IMR-90 (cell line): ENCODE data around the gene ARID3C. TPM values are rescaled to one million over a fixed set of nuclear protein-coding genes. Genes with fewer than 3 reads are reported as not detected.

Experiments
- ATAC-seq: fragments of 200-7000 bp; cut with Tn5 transposase; 2 replicates; pipeline ENCODE4 v1.9.1; 2020; ENCODE audit warnings: low read depth, mild to moderate bottlenecking, moderate library complexity
- Bru-seq: library from RNA; stranded (reverse); fragments of 400-500 nt; gene quantifications from one replicate; lab custom pipeline; 2021; lab: Mats Ljungman, UMichigan
- BruChase-seq, 2 experiments: library from RNA; stranded (reverse); fragments of 400-500 nt; gene quantifications; one replicate each; lab custom pipeline; 2021; lab: Mats Ljungman, UMichigan
- BruUV-seq: library from RNA; stranded (reverse); fragments of 400-500 nt; replicated peaks from 2 replicates; lab custom pipeline; 2021; lab: Mats Ljungman, UMichigan
- CTCF ChIA-PET: fragments of 300-600 bp; formaldehyde crosslinking; extraction: SDS; loops from one replicate; lab custom pipeline; 2021; ENCODE audit warnings: antibody characterized with exemption; lab: Yijun Ruan, JAX
- POLR2A ChIA-PET: fragments of 300-600 bp; sonication (Branson Sonifier 250); formaldehyde crosslinking; loops from one replicate; lab custom pipeline; 2022; ENCODE audit warnings: antibody characterized with exemption; ENCODE audit not compliant: unreplicated experiment; lab: Charles Lee
- DNase-seq: peaks from one replicate; pipeline ENCODE4 v3.0.0; 2013
- H2AFZ ChIP-seq: replicated peaks from 2 replicates; pipeline ENCODE3; 2013; ENCODE audit warnings: low read length, mild to moderate bottlenecking; ENCODE audit not compliant: poor library complexity
- H2AK5ac ChIP-seq: 2 replicates; pipeline ENCODE4 v1.6.1; 2013; ENCODE audit warnings: low read depth, low read length, inconsistent platforms
- H2AK9ac ChIP-seq: replicated peaks from 2 replicates; pipeline ENCODE3; 2013; ENCODE audit warnings: mild to moderate bottlenecking, low read depth, low read length, moderate library complexity; ENCODE audit not compliant: poor library complexity
- H2BK120ac ChIP-seq: 2 replicates; pipeline ENCODE4 v1.6.1; 2013; ENCODE audit warnings: low read depth, low read length, inconsistent platforms
- H2BK15ac ChIP-seq: 3 replicates; pipeline ENCODE4 v1.6.1; 2013; ENCODE audit warnings: low read depth, low read length, inconsistent platforms
- H2BK20ac ChIP-seq: 2 replicates; pipeline ENCODE4 v1.6.1; 2013; ENCODE audit warnings: low read depth, mild to moderate bottlenecking, inconsistent platforms, low read length, moderate library complexity
- H2BK5ac ChIP-seq: 2 replicates; pipeline ENCODE4 v1.6.1; 2013; ENCODE audit warnings: mild to moderate bottlenecking, low read depth, low read length, inconsistent platforms; ENCODE audit not compliant: poor library complexity, severe bottlenecking
- H3K14ac ChIP-seq: replicated peaks from 2 replicates; pipeline ENCODE4 v1.6.1; 2013; ENCODE audit warnings: low read depth, low read length, inconsistent platforms
- H3K18ac ChIP-seq: 2 replicates; pipeline ENCODE4 v1.6.1; 2013; ENCODE audit warnings: low read depth, low read length, control low read depth
- H3K23ac ChIP-seq: 2 replicates; pipeline ENCODE4 v1.6.1; 2013; ENCODE audit warnings: low read depth, low read length, inconsistent platforms
- H3K27ac ChIP-seq: 2 replicates; pipeline ENCODE4 v1.5.1; 2013; ENCODE audit warnings: mild to moderate bottlenecking, control low read depth, low read length; ENCODE audit not compliant: insufficient read depth
- H3K27me3 ChIP-seq: 2 replicates; pipeline ENCODE4 v1.6.1; 2013; ENCODE audit warnings: low read length; ENCODE audit not compliant: control insufficient read depth, insufficient read depth
- H3K36me3 ChIP-seq: 2 replicates; pipeline ENCODE4 v1.6.1; 2013; ENCODE audit warnings: low read length, mixed read lengths; ENCODE audit not compliant: control insufficient read depth, insufficient read depth
- H3K4ac ChIP-seq: 2 replicates; pipeline ENCODE4 v1.6.1; 2013; ENCODE audit warnings: low read depth, low read length, inconsistent platforms
- H3K4me1 ChIP-seq: 2 replicates; pipeline ENCODE4 v1.6.1; 2013; ENCODE audit warnings: low read length, mixed read lengths; ENCODE audit not compliant: control insufficient read depth, insufficient read depth
- H3K4me2 ChIP-seq: 2 replicates; pipeline ENCODE4 v1.6.1; 2013; ENCODE audit warnings: low read depth, mild to moderate bottlenecking, control low read depth, low read length, moderate library complexity
- H3K4me3 ChIP-seq: 2 replicates; pipeline ENCODE4 v1.5.1; 2013; ENCODE audit warnings: low read depth, mild to moderate bottlenecking, control low read depth, low read length, moderate library complexity; ENCODE audit not compliant: insufficient read depth
- H3K56ac ChIP-seq: 2 replicates; pipeline ENCODE4 v1.6.1; 2013; ENCODE audit warnings: low read length, inconsistent platforms; ENCODE audit not compliant: insufficient read depth; ENCODE audit errors: extremely low read depth
- H3K79me1 ChIP-seq, 2 experiments: 2 replicates each; pipeline ENCODE4 v1.6.1; 2013; ENCODE audit warnings: low read length in 2 of 2, inconsistent platforms in 1 of 2, low read depth in 1 of 2
- H3K9ac ChIP-seq: 2 replicates; pipeline ENCODE4 v1.6.1; 2013; ENCODE audit warnings: low read depth, low read length, control low read depth
- H3K9me1 ChIP-seq: 2 replicates; pipeline ENCODE4 v1.6.1; 2013; ENCODE audit warnings: low read length, inconsistent platforms; ENCODE audit not compliant: insufficient read depth
- H3K9me3 ChIP-seq: 2 replicates; pipeline ENCODE4 v1.6.1; 2013; ENCODE audit warnings: low read length; ENCODE audit not compliant: control insufficient read depth, insufficient read depth
- H4K20me1 ChIP-seq: 2 replicates; pipeline ENCODE4 v1.6.1; 2013; ENCODE audit warnings: low read length, inconsistent platforms; ENCODE audit not compliant: insufficient read depth
- H4K5ac ChIP-seq: 2 replicates; pipeline ENCODE4 v1.6.1; 2013; ENCODE audit warnings: mild to moderate bottlenecking, low read depth, low read length, control low read depth
- H4K8ac ChIP-seq, 2 experiments: 2 replicates each; pipeline ENCODE4 v1.6.1; 2013; ENCODE audit warnings: low read depth in 2 of 2, low read length in 2 of 2, control low read depth in 1 of 2, inconsistent platforms in 1 of 2
- H4K91ac ChIP-seq: 2 replicates; pipeline ENCODE4 v1.6.1; 2013; ENCODE audit warnings: low read depth, low read length, inconsistent platforms; ENCODE audit not compliant: insufficient read depth
- NFE2L2 ChIP-seq: fragments of 150-350 bp; IDR thresholded peaks from 2 replicates; pipeline ENCODE4 v1.6.1; 2016; ENCODE audit warnings: low read depth, mild to moderate bottlenecking, low read length
- WGBS, 2 experiments: methylation state at CpG; one replicate each; pipeline versions ENCODE4 v1.1.5 to v1.1.7; 2013; ENCODE audit warnings: missing lambda C conversion rate in 2 of 2; ENCODE audit not compliant: insufficient read length in 1 of 2; ENCODE audit errors: extremely low coverage in 2 of 2; 5-methylcytosine and 5-hydroxymethylcytosine counted together
- dilution Hi-C: fragments of 300-500 bp; cut with HindIII; formaldehyde crosslinking; loops from one replicate; pipeline ENCODE4 v1.14.3; 2018; ENCODE audit warnings: low sequenced_read_pairs; ENCODE audit not compliant: unreplicated experiment
- in situ Hi-C: fragments of 300-500 bp; cut with MboI; formaldehyde crosslinking; loops from 3 replicates; pipeline ENCODE4 v1.14.3; 2019; ENCODE audit warnings: low sequenced_read_pairs, inconsistent platforms, mixed read lengths
- intact Hi-C: fragments of 100-400 bp; cut with micrococcal nuclease; formaldehyde crosslinking; loops from 2 replicates; pipeline ENCODE4 v1.10.0; 2022
- long read RNA-seq: library from polyadenylated mRNA; unstranded; transcript quantifications from one replicate; pipeline ENCODE4 v2.0.0, GENCODE V29; 2021; ENCODE audit not compliant: unreplicated experiment
- polyA plus RNA-seq, 3 experiments: library from polyadenylated mRNA; depleted of rRNA; stranded (reverse); fragments of >200 nt; gene quantifications; 2 replicates each; pipeline ENCODE4 v1.2.3, GENCODE V29; 2012; ENCODE audit warnings: low replicate concordance in 1 of 3
- total RNA-seq: library from RNA; depleted of rRNA; stranded (reverse); fragments of >200 nt; gene quantifications from 2 replicates; pipeline ENCODE4 v1.2.3, GENCODE V29; 2012; rRNA removed

Gene ARID3C, protein sequence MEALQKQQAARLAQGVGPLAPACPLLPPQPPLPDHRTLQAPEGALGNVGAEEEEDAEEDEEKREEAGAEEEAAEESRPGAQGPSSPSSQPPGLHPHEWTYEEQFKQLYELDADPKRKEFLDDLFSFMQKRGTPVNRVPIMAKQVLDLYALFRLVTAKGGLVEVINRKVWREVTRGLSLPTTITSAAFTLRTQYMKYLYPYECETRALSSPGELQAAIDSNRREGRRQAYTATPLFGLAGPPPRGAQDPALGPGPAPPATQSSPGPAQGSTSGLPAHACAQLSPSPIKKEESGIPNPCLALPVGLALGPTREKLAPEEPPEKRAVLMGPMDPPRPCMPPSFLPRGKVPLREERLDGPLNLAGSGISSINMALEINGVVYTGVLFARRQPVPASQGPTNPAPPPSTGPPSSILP
- total RNA-seq (not detected in 2 replicates), polyA plus RNA-seq (2012; rRNA removed) (0.07 TPM in 1 of 2 replicates, not detected in the other), Bru-seq, nascent RNA (not detected), BruChase-seq, experiment 1, labeled RNA remaining after a 6-hour chase (percentile 18 among the genes with signal in this experiment), BruChase-seq, experiment 2, labeled RNA remaining after a 2-hour chase (percentile 19 among the genes with signal in this experiment)
- polyA plus RNA-seq (2012; cell fraction: cytosol; rRNA removed): 0.02 TPM in 1 of 2 replicates, not detected in the other
- polyA plus RNA-seq (2012; cell fraction: nucleus; rRNA removed; ENCODE audit: low replicate concordance): 0.05 and 0.07 TPM in 2 replicates
- long read RNA-seq: 0 reads

DNA sequence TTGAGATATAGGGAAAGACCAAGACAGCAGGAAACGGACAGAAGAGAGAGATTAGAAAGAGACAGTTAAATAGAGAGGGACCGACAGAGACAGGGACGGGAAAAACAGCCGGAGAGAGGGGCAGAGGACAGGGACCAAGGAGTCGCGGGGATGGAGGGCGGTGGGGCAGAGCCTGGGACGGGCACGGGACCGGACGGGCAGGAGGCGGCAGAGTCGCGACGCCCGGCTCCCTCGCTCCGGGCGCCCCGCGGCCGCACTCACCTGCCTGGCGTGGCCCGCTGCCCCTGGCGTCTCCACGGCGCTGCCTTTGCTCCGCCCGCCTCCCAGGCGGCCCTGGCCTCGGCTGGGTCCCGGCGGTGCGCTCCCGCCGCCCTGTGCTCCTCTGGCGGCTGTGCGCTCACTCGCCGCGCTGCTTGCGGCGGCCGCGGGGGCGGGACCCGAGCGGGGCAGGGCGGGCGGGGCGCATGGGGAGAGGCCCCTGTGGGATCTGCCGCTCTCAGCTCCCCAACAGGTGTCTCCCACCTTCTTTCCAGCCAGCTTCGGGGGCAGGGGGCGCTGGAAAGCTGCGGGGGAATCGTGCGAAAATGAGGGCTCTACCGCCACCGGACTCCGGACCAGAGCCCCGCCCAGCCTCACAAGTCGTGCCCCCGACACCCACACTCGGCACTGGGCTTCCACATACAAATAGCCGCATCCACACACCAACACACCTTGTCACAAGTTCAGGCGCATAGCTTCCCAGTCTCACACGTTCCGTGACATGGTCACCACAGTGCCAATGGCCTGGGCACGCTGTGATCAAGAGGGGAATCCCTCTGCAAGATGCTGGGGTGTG lies at the start of gene ARID3C:
TSS of gene ARID3C (minus strand) at position 411 of the 835 bp plus-strand sequence. CDS start 1,052 bp downstream, outside the sequence.
- Histone ChIP-seq H3K4ac (no peak within 1 kb of the TSS), H2BK120ac (no peak within 1 kb of the TSS), H2AK9ac (peak within 1 kb of the TSS; percentile 70), H3K9me1 (0 out of 2 replicates have a peak, but pooled peaks cover 4% of the 10 kb centered on the region), H3K27me3 (peaks cover 71% of the 10 kb centered on the region), H3K4me2 (peak within 1 kb of the TSS; percentile 81), H2BK5ac (no peak within 1 kb of the TSS), H3K4me1 (0 out of 2 replicates have a peak, but pooled peaks cover 2% of the 10 kb centered on the region), H4K5ac (no peak within 1 kb of the TSS), H2AFZ (peak within 1 kb of the TSS; percentile 77), H3K36me3 (no peaks in the 10 kb centered on the region), H4K91ac (no peak within 1 kb of the TSS), H3K4me3 (peak within 1 kb of the TSS; percentile 33), H4K20me1 (peaks cover 4% of the 10 kb centered on the region; the same call in 1 of the 2 replicates), H3K14ac (no peak within 1 kb of the TSS), H2BK15ac (no peak within 1 kb of the TSS), H2BK20ac (no peak within 1 kb of the TSS), H3K9ac (no peak within 1 kb of the TSS), H3K79me1 (peaks cover 0 to 3% of the 10 kb centered on the region in 2 experiments; a peak in 1 of 4 replicates), H2AK5ac (no peak within 1 kb of the TSS), H3K18ac (no peak within 1 kb of the TSS), H3K56ac (no peak within 1 kb of the TSS), H4K8ac (no peak within 1 kb of the TSS), H3K23ac (peak within 1 kb of the TSS; percentile 71), H3K9me3 (no peaks in the 10 kb centered on the region), H3K27ac (no peak within 1 kb of the TSS)
- in situ Hi-C loops (no loop called here), dilution Hi-C loops (no loop called here), intact Hi-C loops (no loop called here)
- no TSS peak for BruUV-seq
- peak; percentile 87 for ATAC-seq
- no peak for TF ChIP-seq NFE2L2
- 1% methylated on average over 17 of the region's 69 CpGs; no CpG with 5 or more reads in 1 of the 2 experiments for WGBS, 2 experiments
- ChIA-PET POLR2A (interaction anchor here (0.7 kb wide), 1 partner anchor 9 kb away, joined by 3 read pairs; no protein-coding TSS in a partner anchor), CTCF (no interaction called here)
- DNase-seq: no peak
